HCT116 (cell line): ENCODE measurements around the gene SIPA1L3. TPM values are rescaled to one million over a fixed set of nuclear protein-coding genes. Genes with fewer than 3 reads are reported as not detected.

Experiments used
- ATAC-seq: fragments of 200-7000 bp; cut with Tn5 transposase; 2 replicates; pipeline ENCODE4 v1.9.1; 2020; ENCODE audit warnings: mild to moderate bottlenecking, moderate library complexity
- BruUV-seq: library from RNA; stranded (reverse); fragments of 400-500 nt; replicated peaks from 2 replicates; lab custom pipeline; 2021; lab: Mats Ljungman, UMichigan
- CTCF ChIA-PET: fragments of 300-600 bp; sonication (Branson Sonifier 250); formaldehyde crosslinking; loops from one replicate; lab custom pipeline; 2021; ENCODE audit warnings: antibody characterized with exemption; lab: Charles Lee
- POLR2A ChIA-PET: fragments of 300-600, 350-600 bp; sonication (Branson Sonifier 250); formaldehyde crosslinking; loops from one replicate; lab custom pipeline; 2021; ENCODE audit warnings: antibody characterized with exemption; lab: Charles Lee
- RAD21 ChIA-PET, 2 experiments: fragments of 300-600 bp; sonication (Branson Sonifier 250); formaldehyde crosslinking; loops; one replicate each; lab custom pipeline; 2023; ENCODE audit warnings: low total read pairs in 2 of 2; ENCODE audit not compliant: uncharacterized antibody in 2 of 2, unreplicated experiment in 2 of 2, low non-redundant PET in 1 of 2; lab: Charles Lee
- DNase-seq: peaks from one replicate; pipeline ENCODE4 v3.0.0-alpha.2; 2010; ENCODE audit warnings: low read depth, low spot score
- H2AFZ ChIP-seq: fragments of 200-600 bp; shearing (Covaris generic), sonication (generic); 2 replicates; pipeline ENCODE4 v1.6.1; 2017; ENCODE audit warnings: low read depth, mixed run types, mixed read lengths, antibody characterized with exemption, low read length; ENCODE audit not compliant: poor library complexity, severe bottlenecking
- H3K27ac ChIP-seq: 2 replicates; pipeline ENCODE4 v1.5.1; 2012; ENCODE audit warnings: low read depth, low read length
- H3K27me3 ChIP-seq: fragments of 200-600 bp; sonication (generic); 2 replicates; pipeline ENCODE4 v1.6.1; 2016; ENCODE audit warnings: mixed run types, low read length, mixed read lengths; ENCODE audit not compliant: insufficient read depth
- H3K36me3 ChIP-seq, 2 experiments: fragments of 200-500 bp in 1 of 2; fragments of 200-600 bp in 1 of 2; sonication (Bioruptor generic) in 1 of 2; sonication (generic) in 1 of 2; 2 replicates each; pipeline versions ENCODE4 v1.5.1 to v1.6.1; 2014 to 2016; ENCODE audit warnings: low read length in 2 of 2, inconsistent platforms in 1 of 2, mixed read lengths in 1 of 2, mixed run types in 1 of 2; ENCODE audit not compliant: insufficient read depth in 2 of 2, control insufficient read depth in 1 of 2
- H3K4me1 ChIP-seq, 2 experiments: fragments of 200-600 bp in 1 of 2; sonication (generic) in 1 of 2; 2 replicates each; pipeline versions ENCODE4 v1.5.1 to v1.6.1; 2012 to 2017; ENCODE audit warnings: low read length in 2 of 2, inconsistent platforms in 1 of 2, mild to moderate bottlenecking in 1 of 2, mixed read lengths in 1 of 2, mixed run types in 1 of 2, moderate library complexity in 1 of 2; ENCODE audit not compliant: insufficient read depth in 2 of 2, control insufficient read depth in 1 of 2
- H3K4me2 ChIP-seq: fragments of 200-600 bp; sonication (generic); 2 replicates; pipeline ENCODE4 v1.6.1; 2017; ENCODE audit warnings: mixed run types, low read length, mixed read lengths
- H3K4me3 ChIP-seq, 2 experiments: fragments of 200-600 bp in 1 of 2; sonication (generic) in 1 of 2; replicated peaks in 1 of 2; 2 replicates each; pipeline ENCODE4 v1.5.1; 2011 to 2016; ENCODE audit warnings: low read length in 2 of 2, control low read depth in 1 of 2, low read depth in 1 of 2, mild to moderate bottlenecking in 1 of 2, mixed read lengths in 1 of 2, mixed run types in 1 of 2
- H3K79me2 ChIP-seq: fragments of 200-600 bp; sonication (generic); 2 replicates; pipeline ENCODE4 v1.6.1; 2017; ENCODE audit warnings: mild to moderate bottlenecking, mixed run types, low read length, moderate library complexity, mixed read lengths; ENCODE audit not compliant: insufficient read depth
- H3K9ac ChIP-seq: fragments of 200-600 bp; sonication (generic); 2 replicates; pipeline ENCODE4 v1.6.1; 2016; ENCODE audit warnings: low read length, mixed read lengths
- H3K9me2 ChIP-seq: fragments of 200-600 bp; sonication (generic), shearing (Covaris generic); 2 replicates; pipeline ENCODE4 v1.6.1; 2017; ENCODE audit warnings: mixed run types, mild to moderate bottlenecking, moderate library complexity; ENCODE audit not compliant: insufficient read depth
- H3K9me3 ChIP-seq, 2 experiments: fragments of 200-500 bp in 1 of 2; fragments of 200-600 bp in 1 of 2; sonication (Bioruptor generic) in 1 of 2; sonication (generic) in 1 of 2; 2 replicates each; pipeline ENCODE4 v1.6.1; 2014 to 2017; ENCODE audit warnings: low read length in 2 of 2, mixed read lengths in 2 of 2, inconsistent platforms in 1 of 2, low read depth in 1 of 2, mild to moderate bottlenecking in 1 of 2, mixed run types in 1 of 2, moderate library complexity in 1 of 2; ENCODE audit not compliant: control insufficient read depth in 1 of 2, insufficient read depth in 1 of 2
- H4K20me1 ChIP-seq: fragments of 200-600 bp; sonication (generic), shearing (Covaris generic); 2 replicates; pipeline ENCODE4 v1.6.1; 2017; ENCODE audit warnings: mixed run types, mild to moderate bottlenecking, moderate library complexity; ENCODE audit not compliant: insufficient read depth
- CBX3 ChIP-seq: IDR thresholded peaks from 2 replicates; pipeline ENCODE4 v1.6.1; 2012; ENCODE audit warnings: low read depth
- CEBPB ChIP-seq: IDR thresholded peaks from 2 replicates; pipeline ENCODE4 v1.6.1; 2012; ENCODE audit warnings: low read depth
- EGR1 ChIP-seq: IDR thresholded peaks from 2 replicates; pipeline ENCODE4 v1.6.1; 2012; ENCODE audit warnings: low read depth
- ELF1 ChIP-seq: IDR thresholded peaks from 2 replicates; pipeline ENCODE4 v1.6.1; 2012; ENCODE audit warnings: low read depth, borderline replicate concordance
- FOSL1 ChIP-seq: IDR thresholded peaks from 2 replicates; pipeline ENCODE4 v1.6.1; 2012; ENCODE audit warnings: low read depth
- MAX ChIP-seq: IDR thresholded peaks from 2 replicates; pipeline ENCODE4 v1.6.1; 2012
- POLR2AphosphoS5 ChIP-seq: IDR thresholded peaks from 2 replicates; pipeline ENCODE4 v1.6.1; 2011; ENCODE audit warnings: mild to moderate bottlenecking, low read depth, low read length, moderate library complexity
- REST ChIP-seq: IDR thresholded peaks from 2 replicates; pipeline ENCODE4 v1.6.1; 2012; ENCODE audit warnings: low read depth
- SIN3A ChIP-seq: IDR thresholded peaks from 2 replicates; pipeline ENCODE4 v1.6.1; 2012; ENCODE audit warnings: low read depth
- SP1 ChIP-seq: IDR thresholded peaks from 2 replicates; pipeline ENCODE4 v1.6.1; 2012; ENCODE audit warnings: low read depth
- TCF7L2 ChIP-seq: IDR thresholded peaks from 2 replicates; pipeline ENCODE4 v1.7.0; 2011; ENCODE audit warnings: borderline replicate concordance, inconsistent platforms; ENCODE audit not compliant: insufficient read depth, insufficient read length; ENCODE audit errors: extremely low read depth
- ZBTB33 ChIP-seq: IDR thresholded peaks from 2 replicates; pipeline ENCODE4 v1.6.1; 2011; ENCODE audit warnings: mild to moderate bottlenecking, low read length, moderate library complexity; ENCODE audit not compliant: insufficient replicate concordance; ENCODE audit errors: extremely low read depth
- ZFX ChIP-seq: fragments of 450-650 bp; IDR thresholded peaks from 2 replicates; pipeline ENCODE4 v1.6.1; 2017
- intact Hi-C: fragments of 100-400 bp; cut with micrococcal nuclease; formaldehyde crosslinking; loops from 2 replicates; pipeline ENCODE4 v1.10.0; 2022
- total RNA-seq: library from RNA; stranded (reverse); gene quantifications from one replicate; pipeline ENCODE4 v1.2.1, GENCODE V29; 2021; ENCODE audit not compliant: unreplicated experiment
- TF ChIP-seq, protein P1 (sequence below), 3 experiments: fragments of 200-600 bp in 1 of 3; sonication (generic) in 1 of 3; IDR thresholded peaks in 2 of 3; conservative IDR thresholded peaks in 1 of 3; 2 replicates each; pipeline ENCODE4 v1.5.1; 2012 to 2017; ENCODE audit warnings: low read depth in 2 of 3, low read length in 2 of 3, antibody characterized with exemption in 1 of 3, borderline replicate concordance in 1 of 3, control low read depth in 1 of 3, mild to moderate bottlenecking in 1 of 3, mixed read lengths in 1 of 3, mixed run types in 1 of 3, moderate library complexity in 1 of 3; ENCODE audit not compliant: insufficient read depth in 1 of 3
- TF ChIP-seq, protein P2 (sequence below): IDR thresholded peaks from 2 replicates; pipeline ENCODE4 v1.6.1; 2012

The SIPA1L3 gene
- total RNA-seq, 1 experiment from 2014 or later = 41.8 TPM

DNA sequence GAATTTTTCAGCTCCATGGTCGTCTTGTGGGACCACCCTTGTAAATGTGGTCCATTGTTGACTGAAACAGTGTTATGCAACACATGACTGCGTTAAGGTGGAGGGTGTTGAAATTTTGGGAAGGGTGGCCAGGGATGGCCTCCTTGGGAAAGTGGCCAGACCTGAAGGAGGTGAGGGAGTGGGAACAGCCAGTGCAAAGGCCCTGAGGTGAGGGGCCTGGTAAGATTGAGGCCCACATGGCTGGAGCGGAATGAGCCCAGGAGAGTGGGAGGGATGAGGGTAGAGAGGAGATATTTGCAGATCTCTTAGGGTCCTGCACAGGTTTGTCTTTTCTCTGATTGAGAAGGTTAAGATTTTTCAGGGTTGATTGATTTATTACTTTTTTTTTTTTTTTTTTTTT, 18.2 kb downstream of the SIPA1L3 start:
- Histone ChIP-seq H3K4me1 (peaks cover 21 to 39% of the 10 kb centered on the region in 2 experiments), H3K9me2 (no peaks in the 10 kb centered on the region), H3K4me2 (no peak overlapping the region), H3K4me3 (no peak overlapping the region), H3K9me3 (no peaks in the 10 kb centered on the region), H2AFZ (no peak overlapping the region), H3K27ac (no peak overlapping the region), H3K79me2 (peaks cover 70% of the 10 kb centered on the region), H3K27me3 (no peaks in the 10 kb centered on the region), H3K9ac (no peak overlapping the region), H4K20me1 (no peaks in the 10 kb centered on the region), H3K36me3 (no peaks in the 10 kb centered on the region)
- ATAC-seq (no peak), DNase-seq (no peak)
- BruUV-seq = no TSS peak
- CTCF ChIA-PET = no interaction called here
- intact Hi-C loops = no loop called here
- TF ChIP-seq REST = no peak
- no peak for TF ChIP-seq ELF1
- TF ChIP-seq, protein P1, sequence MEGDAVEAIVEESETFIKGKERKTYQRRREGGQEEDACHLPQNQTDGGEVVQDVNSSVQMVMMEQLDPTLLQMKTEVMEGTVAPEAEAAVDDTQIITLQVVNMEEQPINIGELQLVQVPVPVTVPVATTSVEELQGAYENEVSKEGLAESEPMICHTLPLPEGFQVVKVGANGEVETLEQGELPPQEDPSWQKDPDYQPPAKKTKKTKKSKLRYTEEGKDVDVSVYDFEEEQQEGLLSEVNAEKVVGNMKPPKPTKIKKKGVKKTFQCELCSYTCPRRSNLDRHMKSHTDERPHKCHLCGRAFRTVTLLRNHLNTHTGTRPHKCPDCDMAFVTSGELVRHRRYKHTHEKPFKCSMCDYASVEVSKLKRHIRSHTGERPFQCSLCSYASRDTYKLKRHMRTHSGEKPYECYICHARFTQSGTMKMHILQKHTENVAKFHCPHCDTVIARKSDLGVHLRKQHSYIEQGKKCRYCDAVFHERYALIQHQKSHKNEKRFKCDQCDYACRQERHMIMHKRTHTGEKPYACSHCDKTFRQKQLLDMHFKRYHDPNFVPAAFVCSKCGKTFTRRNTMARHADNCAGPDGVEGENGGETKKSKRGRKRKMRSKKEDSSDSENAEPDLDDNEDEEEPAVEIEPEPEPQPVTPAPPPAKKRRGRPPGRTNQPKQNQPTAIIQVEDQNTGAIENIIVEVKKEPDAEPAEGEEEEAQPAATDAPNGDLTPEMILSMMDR (IDR thresholded peaks at IDR 0.05 in 2 of 3, conservative IDR thresholded peaks at IDR 0.05 in 1 of 3; ENCODE audit: borderline replicate concordance in 1 of 3, insufficient read depth in 1 of 3, low read depth in 2 of 3, low read length in 2 of 3) = no peak
- no peak for TF ChIP-seq ZFX
- TF ChIP-seq MAX = no peak
- TF ChIP-seq TCF7L2 = no peak
- no peak for TF ChIP-seq CBX3
- TF ChIP-seq SP1 = no peak
- TF ChIP-seq SIN3A = no peak
- TF ChIP-seq EGR1 = no peak
- no peak for TF ChIP-seq ZBTB33
- TF ChIP-seq, protein P2, sequence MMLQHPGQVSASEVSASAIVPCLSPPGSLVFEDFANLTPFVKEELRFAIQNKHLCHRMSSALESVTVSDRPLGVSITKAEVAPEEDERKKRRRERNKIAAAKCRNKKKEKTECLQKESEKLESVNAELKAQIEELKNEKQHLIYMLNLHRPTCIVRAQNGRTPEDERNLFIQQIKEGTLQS = no peak
- TF ChIP-seq FOSL1 = no peak
- TF ChIP-seq POLR2AphosphoS5 = no peak
- TF ChIP-seq CEBPB = no peak
- POLR2A ChIA-PET = no interaction called here
- RAD21 ChIA-PET = no interaction called here
